ENCODE measurements around the gene CREB5.
"Not testable (repeated sequence)": the region's sequence is repeated elsewhere in the genome, so short reads cannot be mapped to it uniquely, and the experiment has no call there.

The CREB5 gene

DNA sequence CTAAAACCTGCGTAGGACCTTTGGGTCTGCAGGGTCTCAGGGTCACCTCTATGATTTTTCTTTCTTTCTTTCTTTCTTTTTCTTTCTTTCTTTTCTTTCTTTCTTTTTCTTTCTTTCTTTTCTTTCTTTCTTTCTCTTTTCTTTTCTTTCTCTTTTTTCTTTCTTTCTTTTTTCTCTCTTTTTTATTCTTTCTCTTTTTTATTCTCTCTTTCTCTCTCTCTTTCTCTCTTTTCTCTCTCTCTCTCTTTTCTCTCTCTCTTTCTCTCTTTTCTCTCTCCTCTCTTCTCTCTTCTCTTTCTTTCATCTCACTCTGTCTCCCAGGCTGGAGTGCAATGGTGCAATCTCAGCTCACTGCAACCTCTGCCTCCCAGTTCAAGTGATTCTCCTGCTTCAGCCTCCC lies 139.4 kb downstream of the CREB5 start:
- FAIRE-seq = not testable (repeated sequence)

DNA sequence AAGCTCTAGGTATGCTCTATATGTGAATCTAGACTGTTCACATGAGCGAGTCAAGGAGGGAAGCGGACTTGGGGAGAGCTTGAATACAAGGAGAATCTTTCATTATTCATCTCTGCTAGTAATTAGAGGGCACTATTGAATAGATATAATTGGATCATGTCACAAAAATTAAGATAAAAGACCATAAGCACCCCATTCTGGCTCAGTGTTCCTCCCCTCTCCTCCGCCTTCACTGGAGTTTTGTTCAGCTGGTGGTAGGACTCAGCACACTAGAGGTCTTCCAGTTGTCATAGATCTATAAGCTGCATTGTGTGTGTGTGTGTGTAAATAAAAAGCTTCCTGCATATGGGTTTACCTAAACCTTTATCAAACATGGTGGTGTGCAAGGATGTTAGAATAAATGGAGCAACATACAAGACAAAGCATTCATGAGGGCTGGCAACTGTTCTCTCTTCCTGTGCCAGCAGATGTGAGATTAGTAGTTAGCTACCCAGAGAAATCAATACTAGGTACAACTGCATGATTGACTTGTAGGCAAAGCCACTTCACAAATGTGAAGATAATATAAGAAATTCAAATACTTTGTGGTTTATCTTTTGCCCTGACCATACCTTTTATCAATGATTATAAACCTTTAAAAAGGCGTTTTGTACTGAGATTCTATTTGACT lies 142.6 kb downstream of the CREB5 start:
- no peak for FAIRE-seq

DNA sequence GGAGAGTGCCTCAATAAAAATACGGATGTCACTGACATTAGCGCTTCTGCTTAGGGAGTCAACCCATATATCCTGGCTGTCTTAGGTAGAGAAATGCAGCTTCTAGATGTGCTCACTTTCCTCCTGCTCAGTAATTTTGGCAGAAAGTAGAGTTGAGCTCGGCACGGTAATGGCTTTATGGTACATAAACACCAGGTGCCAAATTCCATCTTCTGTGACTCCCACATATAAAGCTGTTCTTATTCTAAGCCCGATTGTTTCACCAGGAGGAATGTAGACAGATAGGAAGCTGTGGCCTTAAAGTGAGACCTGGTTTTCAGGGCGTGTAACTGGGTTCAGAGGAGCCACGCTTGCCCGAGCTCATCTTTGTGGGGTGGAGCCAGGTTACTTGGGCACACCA lies 143.7 kb downstream of the CREB5 start:
- no peak for FAIRE-seq

DNA sequence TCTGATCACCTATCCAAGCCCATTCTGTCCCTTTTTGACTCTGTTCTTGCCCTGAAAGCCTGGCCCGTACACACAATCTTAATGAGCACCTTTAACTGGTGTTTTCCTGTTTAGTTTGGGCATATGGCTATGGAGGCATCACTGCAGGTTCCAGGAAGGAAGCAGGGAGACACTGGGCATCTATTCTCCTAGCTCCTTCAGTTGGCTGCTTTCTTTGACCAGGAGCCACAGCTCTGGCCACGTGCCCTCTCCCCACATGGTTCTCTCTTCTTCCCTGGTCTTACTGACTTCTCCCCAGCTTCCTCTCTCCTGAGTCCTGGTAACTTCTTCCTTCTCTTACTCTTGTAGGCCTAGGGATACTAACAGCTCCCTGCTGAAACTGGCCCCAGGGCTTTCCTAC lies 144.4 kb downstream of the CREB5 start:
- no peak for FAIRE-seq

DNA sequence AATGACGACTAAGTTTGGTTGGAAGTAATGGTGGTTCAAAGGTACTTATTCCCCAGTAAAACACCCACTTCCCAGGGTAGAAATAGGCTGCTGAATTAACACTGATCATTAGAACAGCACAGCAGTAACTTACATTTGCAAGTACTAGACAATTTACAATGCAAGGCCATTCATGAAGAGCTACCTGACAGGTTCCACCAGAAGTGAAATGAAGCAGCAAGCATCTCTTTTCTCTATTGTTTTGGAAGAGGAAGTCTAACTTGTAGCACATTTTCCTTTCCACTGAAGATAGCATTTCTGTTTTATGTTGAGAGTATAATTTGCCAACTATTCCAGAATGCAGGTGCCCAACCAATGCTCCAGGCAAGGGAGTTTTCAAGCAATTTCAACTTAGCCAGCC lies 145.9 kb downstream of the CREB5 start:
- no peak for FAIRE-seq

DNA sequence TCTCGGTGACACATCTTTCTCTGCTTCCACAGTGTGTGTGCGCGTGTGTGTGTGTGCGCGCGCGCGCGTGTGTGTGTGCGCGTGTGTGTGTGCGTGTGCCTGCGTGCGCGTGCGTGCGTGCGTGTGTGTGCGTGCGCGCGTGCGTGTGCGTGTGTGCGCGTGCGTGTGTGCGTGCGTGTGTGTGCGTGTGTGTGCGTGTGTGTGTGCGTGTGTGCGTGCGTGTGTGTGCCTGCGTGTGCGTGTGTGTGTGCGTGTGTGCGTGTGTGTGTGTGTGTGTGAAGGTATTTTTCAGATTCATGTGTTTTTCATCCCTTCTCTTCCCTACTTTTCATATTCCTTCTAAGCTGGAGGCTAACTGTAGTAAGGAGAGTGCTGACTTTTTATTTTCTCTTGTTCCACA lies 148.4 kb downstream of the CREB5 start:
- no peak for FAIRE-seq

DNA sequence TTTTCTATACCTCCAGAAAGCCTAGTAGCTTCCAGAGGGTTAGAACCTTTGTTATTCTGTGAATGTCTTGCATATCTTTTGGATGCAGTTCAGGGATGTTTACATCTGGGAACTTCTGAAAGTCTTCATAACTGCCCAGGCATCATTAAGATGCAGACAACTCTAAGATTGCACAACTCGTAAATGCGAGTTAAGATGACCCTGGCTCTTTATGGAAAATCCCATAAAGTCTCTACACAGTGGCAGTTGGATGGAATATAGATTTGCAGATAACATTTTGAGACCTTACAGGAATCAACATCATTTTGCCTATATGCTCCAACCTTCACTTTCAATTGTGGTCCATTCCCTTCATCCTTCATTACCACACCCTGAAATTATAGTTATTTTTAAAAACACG lies 151.7 kb downstream of the CREB5 start:
- no peak for FAIRE-seq

DNA sequence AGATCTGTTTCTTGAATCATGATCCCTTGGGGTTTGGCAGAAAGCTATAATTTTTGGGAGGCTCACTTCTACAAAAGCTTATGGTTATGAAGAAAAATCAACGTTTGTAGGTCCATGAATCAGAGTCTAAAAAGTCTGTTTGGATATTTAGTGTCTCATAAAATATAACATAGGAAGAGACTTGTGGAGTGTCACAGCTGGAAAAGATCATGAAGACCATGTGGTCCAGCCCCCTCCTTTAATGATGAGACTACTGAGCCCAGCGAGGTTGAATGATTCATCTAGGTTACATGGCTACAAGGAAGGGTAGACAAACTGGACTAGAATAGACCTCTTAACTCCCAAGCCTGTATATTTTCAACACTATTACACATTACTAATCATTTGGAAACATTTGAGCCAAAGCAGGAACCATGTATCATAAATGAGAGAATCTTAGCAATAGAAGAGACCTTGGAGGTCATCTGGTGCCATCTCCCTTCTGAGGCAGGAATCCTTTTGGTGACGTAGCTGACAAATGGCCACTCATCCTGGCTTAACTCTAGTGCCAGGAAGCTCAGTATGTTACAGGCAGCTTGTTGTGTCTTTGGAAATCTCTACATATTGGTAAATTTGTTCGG lies 152.5 kb downstream of the CREB5 start:
- FAIRE-seq = no peak

DNA sequence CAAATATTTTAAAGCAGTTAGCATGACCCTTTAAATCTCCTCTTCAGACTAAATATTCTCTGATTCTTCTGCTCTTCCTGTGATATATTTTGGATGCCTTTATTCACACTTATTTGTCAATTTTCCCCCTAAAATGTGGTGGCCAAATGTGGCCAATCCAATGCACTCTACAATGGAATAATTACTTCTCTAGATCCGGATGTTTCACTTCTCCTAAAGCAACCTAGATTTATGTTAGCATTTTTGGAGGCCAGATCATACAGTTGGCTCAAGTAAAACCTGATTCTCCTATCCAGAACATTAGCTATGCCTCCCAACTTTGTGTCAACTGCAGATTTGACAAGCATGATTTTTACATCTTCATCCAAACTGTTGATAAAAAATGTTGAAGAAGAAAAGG lies 153.7 kb downstream of the CREB5 start:
- FAIRE-seq = no peak

DNA sequence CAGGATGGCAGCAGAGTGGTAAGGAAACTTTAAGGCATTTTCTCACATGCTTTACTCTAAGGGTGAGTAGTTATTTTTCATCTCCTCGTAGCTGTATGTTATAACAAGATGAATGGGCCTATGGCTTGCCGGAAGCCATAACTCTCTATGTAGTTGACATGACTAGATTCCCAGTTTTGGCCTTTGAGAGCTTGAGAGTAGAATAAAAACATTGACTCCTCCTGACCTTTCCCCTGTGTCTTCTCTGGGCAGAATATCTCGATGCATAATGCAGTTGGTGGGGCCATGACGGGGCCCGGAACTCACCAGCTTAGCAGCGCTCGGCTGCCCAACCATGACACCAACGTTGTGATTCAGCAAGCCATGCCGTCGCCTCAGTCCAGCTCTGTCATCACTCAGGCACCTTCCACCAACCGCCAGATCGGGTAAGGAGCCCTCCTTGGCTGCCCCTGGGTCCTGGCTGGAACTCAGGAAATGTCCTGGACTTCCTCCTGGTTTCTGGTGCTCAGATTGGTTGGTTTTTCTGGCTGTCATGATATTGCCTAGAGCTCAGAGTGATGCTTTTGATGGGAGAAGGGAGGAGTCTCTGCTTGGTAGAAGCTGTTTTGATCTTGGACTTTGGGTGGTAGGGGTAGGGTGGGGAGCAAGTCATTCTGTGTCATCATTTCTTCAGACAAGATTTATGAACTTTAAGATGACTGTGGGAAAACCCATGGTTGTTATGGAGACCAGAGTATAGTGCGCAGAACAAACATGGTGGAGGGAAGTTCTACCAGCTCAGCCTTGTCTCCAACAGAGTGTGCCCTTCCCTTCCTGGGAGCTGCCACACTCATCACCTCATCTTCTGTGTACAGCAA lies 158.0 kb downstream of the CREB5 start:
- no peak for FAIRE-seq

DNA sequence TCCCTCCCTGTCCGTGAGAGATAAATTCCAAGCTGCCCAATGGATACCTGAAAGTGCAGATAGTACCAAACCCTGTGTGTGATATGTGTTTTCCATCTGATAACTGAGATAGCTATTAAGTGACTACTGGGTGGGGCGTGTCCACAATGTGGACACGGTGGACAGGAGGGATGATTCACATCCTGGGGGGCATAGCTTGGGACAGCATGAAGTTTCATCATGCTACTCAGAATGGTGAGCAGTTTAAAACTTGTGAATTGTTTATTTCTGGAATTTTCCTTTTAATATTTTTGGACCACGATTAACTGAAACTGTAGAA lies 158.6 kb downstream of the CREB5 start:
- FAIRE-seq = no peak

DNA sequence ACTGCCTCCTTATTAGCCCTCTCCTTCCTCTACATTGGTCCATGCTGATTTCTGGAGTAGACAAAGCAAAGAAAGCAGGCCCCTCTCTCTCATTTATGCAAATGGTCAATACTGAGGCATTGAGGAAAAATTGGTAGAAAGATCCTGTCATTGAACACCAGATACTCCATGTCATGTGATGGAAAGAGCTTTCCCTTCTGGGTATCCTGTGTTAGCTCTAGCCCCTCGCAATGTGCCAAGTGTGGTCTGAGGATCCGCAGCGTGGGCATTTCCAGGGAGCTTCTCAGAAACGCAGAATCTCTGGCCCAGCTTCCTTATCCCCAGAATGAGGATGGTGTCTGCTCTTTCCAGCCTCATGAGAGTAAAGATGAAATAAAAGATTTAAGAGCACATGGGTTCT lies 159.1 kb downstream of the CREB5 start:
- FAIRE-seq = no peak

DNA sequence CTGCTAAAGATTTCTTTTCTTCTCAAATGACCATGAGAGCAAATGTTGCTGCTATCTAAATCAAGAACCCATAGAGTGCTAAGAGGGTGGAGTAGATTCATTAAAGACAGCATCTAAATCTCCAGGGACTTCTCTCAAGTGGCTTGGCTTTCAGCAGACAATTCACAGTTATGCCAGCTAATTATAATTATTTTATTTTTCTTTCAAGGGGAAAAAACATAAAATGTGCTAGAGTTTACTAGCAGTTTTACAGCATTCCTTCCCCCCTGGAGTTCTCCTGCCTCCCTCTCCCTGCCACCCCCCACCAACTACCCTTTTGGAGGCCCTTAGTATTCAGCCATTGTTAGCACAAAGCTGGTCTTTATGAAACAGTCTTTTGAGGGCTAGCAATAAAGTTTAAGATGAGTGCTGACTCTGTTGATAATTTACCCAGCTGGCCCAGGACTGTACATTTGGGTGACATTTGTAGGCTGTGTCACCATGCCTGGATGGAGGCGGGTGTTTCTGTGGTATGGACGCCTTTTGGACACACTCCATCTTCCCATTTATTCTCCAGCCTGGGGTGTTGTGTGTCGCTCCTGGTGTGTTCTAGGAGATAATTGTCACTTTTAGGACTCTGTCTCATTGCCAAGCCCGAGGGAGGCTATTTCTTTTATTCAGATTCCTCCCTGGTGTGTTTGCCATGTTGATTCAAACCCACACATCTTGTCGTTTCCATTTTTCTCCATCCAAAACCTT lies 160.2 kb downstream of the CREB5 start:
- FAIRE-seq = no peak

DNA sequence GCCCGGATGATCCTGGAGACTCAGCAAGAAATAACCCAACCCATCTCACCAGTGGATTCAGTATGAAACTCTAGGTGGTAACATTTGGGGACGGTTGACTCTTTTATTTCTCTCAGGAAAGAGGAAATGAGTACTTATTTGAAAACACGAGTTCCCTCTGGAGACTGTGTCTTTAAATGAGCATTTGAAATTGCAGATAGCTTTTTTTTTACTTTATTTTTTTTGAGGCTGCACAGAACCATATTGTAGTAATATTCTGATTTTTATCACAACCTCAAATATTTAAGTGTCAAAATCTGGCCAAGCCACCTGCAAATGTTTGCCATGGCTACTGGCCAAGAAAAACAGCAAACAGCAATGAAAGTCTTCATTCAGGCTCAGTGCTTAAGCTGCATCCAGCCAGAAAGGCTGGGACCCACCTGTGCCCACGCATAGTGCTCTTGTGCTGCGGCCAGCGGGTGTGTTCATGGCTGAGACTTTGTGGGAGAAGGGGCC lies 160.8 kb downstream of the CREB5 start:
- FAIRE-seq = peak; percentile 99

DNA sequence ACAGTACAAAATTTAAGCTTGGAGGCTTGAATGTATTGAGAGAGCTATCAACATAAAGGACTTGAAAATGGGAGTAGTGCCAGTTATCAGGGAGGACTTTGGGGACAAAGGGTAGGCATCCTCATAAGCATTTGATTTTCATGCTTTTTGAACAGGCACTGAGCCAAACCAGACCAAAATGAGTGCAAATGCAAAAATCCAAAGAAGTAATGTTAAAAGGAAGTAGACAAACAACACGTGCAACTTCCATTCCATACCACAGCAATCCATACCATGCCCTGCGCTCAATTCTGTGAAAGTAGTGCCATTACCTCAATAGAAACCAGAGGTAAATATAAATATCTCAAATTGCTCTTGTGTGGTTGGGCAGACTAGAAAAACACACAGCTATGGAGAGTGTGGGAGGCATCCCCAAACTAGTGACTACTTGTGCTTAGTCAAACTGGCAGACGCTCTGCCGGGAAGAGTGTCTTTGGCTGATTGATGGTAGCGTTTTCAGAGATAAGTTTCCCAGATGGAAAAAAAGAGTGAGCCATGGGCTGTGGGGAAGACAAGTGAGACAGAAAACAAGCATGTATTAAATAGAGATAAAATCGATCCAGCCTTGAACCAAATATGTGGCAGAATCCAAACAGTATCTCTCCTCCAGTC lies 161.5 kb downstream of the CREB5 start:
- FAIRE-seq = no peak

DNA sequence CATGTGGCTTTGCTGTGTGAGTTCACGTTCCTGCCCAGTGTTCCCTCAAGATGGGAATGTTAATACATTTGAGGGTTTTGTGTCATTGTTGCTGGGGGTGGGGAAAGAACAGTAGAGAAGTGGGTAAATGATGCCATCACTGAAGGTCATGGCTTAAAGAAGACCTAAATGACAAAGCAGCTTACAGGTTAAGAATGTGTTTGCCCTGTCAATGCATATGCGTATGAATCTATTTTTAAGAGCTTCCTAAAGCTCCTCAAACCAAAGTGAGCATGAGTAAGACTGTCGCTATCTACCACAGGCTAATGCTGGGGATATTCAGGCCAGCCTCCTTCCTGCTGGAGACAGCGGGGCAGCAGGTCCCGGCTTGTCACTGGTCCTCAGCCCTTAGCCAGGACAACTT lies 162.9 kb downstream of the CREB5 start:
- no peak for FAIRE-seq

DNA sequence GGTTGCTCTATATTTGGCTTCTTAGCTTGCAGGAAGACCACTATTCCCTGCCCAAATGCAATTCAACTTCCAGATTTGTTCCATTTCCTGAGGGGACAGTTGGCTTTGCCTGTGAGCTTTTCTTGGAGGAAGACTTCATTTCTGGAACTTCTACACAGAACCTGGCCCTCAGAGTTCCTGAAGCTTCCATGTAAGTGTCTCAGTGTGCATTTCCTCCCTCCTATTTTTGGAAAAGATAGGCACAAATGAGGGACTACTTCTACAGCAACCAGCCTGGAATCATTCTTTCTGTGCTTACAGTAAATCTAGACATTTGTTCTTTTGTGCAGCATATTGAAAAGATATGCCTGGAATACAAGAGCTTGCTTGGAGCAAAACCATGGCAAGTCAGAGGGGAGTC lies 164.3 kb downstream of the CREB5 start:
- FAIRE-seq = no peak

DNA sequence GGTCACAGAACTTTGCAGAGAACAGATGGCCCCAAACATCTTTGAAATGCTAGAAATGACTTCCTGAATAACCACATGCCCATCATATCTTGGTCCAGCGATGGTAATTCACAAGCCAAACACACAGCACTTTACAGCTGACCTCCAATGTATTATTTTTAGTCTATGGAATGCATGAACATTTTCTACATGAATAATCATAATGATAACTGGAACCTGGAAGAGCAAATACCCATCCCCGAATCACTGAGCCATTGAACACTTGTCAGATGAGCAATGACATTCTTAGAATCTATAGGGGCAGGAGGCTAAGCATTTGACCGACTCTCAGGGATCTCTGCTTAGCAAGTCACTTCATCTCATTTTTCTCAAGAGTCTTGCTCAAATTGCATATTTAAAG lies 167.3 kb downstream of the CREB5 start:
- no peak for FAIRE-seq

DNA sequence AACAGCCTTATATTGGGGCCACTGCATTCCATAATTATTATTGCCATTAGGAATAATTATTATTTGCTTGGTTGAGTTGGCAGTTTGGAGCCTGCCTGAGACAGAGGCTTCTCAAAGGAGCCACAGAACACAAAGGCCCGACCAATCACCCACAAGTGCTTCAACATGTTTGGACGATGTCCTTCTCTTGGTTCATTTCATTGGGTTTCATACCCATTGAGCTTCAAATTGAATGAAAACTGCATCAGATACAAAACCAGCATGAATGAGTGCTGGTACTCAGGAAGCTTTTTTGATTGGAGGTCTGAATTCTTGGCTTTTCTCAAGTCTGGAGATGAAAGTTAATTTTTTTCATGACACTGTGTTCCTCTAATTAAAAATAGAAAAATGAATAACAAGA lies 168.3 kb downstream of the CREB5 start:
- FAIRE-seq = no peak

DNA sequence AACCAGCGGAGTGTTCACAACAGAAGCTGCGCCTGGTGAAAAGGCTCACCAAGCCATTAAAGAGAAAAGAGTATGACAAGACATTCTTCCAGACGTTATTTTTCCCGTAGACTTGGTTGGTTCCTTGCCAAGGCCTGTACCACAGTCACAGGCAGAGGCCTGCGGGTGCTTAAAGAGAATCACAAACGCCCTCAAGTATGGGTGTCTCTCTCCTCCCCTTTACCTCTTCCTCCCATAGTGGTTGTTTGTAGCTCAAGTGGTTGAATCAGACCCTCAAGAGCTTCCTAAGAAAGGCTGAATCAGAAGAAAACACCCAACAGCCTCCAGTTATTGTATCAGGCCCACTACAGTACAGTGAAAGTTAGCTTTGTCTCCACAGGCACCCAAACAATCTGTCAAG lies 169.0 kb downstream of the CREB5 start:
- no peak for FAIRE-seq

DNA sequence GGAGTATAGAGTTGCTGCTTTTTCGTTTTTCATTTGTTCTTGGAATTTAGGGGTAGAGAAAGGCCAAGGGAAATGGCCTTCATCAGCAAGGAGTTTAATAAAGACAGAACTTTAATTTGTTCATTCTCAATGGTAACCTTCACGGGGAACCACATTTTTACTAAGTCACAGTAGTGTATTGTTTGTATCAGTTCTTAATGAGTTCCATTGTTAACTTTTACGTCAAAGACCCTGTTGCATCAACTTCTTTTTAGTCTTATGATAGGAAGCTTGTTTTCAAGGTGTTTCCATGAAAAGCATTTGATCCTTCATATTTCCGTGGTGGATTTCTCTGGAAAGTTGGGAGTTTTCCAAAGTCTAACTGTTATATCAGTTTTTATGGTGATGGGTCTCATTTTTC lies 169.9 kb downstream of the CREB5 start:
- FAIRE-seq = no peak

DNA sequence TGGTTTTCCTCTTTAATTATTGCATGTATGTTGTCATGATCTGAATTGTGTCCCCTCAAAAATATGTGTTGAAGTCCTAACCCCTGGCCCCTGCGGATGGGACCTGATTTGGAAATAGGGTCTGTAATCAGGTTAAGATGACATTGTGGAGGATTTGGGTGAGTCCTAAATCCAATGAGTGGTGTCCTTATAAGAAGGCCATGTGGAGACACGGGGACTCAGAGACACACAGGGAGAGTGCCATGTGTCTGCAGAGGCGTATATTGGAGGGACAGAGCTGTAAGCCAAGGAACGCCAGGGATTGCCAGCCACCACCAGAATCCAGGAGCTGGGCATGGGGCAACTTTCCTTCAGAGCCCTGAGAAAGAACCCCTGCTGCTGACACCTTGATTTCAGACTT lies 171.9 kb downstream of the CREB5 start:
- no peak for FAIRE-seq

DNA sequence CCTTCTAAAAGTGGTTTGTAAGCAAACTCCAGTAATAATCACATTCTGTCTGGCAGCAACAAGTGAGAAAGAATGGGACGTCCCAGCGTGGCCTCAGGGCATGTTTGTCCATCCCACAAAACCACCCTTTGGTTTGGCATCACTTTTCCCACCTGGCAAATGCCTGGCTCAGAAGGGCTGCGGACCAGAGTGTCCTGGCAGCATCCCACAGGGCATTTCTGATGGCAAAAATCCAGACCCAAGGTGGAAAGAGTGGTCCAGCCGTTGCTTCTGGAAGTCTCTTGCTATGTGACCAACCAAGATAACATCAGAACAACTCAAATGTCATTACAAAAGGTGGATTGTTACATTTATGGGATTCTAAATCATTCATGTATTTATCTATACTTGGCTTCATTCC lies 174.4 kb downstream of the CREB5 start:
- FAIRE-seq = no peak

Data from islet of Langerhans (tissue), 1 donor.